Muscle layer of duodenum (tissue), 2 donors: ENCODE measurements around the gene PRKD2.
A peak's percentile ranks its signal among the peaks of the same experiment; 100 is the strongest.

Source experiments
- H3K27ac ChIP-seq: one replicate; pipeline ENCODE4 v1.7.0; 2013; ENCODE audit warnings: mild to moderate bottlenecking, low read length
- H3K27me3 ChIP-seq: one replicate; pipeline ENCODE4 v1.7.0; 2013; ENCODE audit warnings: low read depth, mild to moderate bottlenecking, control low read depth, low read length
- H3K36me3 ChIP-seq, 2 donors: one replicate each; pipeline ENCODE4 v1.7.0; 2013; ENCODE audit warnings: low read length in 2 of 2, control low read depth in 1 of 2, mild to moderate bottlenecking in 1 of 2; ENCODE audit not compliant: insufficient read depth in 2 of 2, control insufficient read depth in 1 of 2
- H3K4me1 ChIP-seq, 2 donors: one replicate each; pipeline ENCODE4 v1.7.0; 2013; ENCODE audit warnings: low read length in 2 of 2, mild to moderate bottlenecking in 2 of 2, control low read depth in 1 of 2, moderate library complexity in 1 of 2; ENCODE audit not compliant: insufficient read depth in 2 of 2, control insufficient read depth in 1 of 2
- H3K4me3 ChIP-seq, 2 donors: one replicate each; pipeline ENCODE4 v1.7.0; 2013; ENCODE audit warnings: low read length in 2 of 2, low read depth in 1 of 2, mild to moderate bottlenecking in 1 of 2
- H3K9me3 ChIP-seq, 2 donors: one replicate each; pipeline ENCODE4 v1.7.0; 2013; ENCODE audit warnings: low read length in 2 of 2, control low read depth in 1 of 2, mild to moderate bottlenecking in 1 of 2; ENCODE audit not compliant: control insufficient read depth in 1 of 2
- donor health status: healthy.

Gene PRKD2

DNA sequence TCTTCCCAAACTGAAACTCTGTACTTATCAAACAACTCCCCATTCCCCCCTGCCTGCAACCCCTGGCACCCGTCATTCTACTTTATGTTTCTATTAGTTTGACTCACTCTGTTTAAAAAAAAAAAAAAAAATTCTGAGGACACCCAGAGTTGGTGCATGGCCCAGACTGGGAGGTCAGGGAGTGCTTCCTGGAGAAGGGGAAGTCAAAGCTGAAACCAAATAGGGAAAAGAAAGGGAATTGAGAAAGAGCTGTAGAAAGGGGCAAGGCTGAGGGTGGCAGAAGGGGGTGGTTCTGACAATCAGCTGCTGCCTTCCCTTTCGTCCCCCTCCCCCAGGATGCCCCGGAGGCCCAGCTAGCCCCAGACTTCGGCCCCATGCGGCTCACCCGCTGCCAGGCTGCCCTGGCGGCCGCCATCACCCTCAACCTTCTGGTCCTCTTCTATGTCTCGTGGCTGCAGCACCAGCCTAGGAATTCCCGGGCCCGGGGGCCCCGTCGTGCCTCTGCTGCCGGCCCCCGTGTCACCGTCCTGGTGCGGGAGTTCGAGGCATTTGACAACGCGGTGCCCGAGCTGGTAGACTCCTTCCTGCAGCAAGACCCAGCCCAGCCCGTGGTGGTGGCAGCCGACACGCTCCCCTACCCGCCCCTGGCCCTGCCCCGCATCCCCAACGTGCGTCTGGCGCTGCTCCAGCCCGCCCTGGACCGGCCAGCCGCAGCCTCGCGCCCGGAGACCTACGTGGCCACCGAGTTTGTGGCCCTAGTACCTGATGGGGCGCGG lies 38.4 kb upstream of the PRKD2 start:
- H3K27ac ChIP-seq, result no peak overlapping the region
- H3K9me3 ChIP-seq, result no peaks in the 10 kb centered on the region
- H3K36me3 ChIP-seq, result peaks cover 4 to 26% of the 10 kb centered on the region in 2 donors
- H3K4me1 ChIP-seq, result peaks cover 0 to 16% of the 10 kb centered on the region in 2 donors
- no peak overlapping the region for H3K4me3 ChIP-seq
- no peaks in the 10 kb centered on the region for H3K27me3 ChIP-seq

DNA sequence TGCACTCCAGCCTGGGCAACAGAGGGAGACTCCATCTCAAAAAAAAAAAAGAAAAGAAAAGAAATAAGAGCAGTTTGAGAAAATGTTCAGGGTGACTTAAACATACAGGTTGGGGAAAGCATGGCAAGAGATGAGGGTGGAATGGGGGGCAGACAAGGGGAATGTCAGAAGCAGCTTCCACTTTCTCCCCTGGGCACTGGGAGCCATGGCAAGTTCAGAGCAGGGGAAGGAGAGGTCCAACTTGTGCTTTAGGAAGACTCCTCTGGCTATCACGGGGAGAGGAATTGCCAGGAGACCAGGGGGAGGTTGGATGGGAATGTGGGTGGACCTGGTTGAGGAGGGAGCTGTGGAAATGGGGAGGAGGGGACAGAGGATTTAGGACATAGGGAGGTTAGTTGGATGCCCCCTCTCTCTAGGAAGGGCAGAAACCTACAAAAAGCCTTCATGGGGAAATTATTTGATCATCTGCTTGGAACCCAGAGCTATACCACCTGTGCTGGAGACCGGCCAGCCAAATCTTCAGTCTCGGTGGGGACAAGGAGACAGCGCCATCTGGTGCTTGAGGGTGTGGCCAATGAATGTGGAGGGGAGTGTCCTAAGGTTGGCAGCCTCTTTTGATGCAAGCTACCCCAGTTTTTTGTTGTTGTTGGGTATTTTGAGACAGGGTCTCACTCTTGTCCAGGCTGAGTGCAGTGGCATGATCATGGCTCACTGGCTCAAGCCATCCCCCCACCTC lies 36.7 kb upstream of the PRKD2 start:
- Histone ChIP-seq H3K27me3 (no peaks in the 10 kb centered on the region), H3K27ac (no peak overlapping the region), H3K36me3 (peaks cover 4 to 27% of the 10 kb centered on the region in 2 donors), H3K4me1 (peaks cover 0 to 7% of the 10 kb centered on the region in 2 donors), H3K9me3 (no peaks in the 10 kb centered on the region), H3K4me3 (no peak overlapping the region)

DNA sequence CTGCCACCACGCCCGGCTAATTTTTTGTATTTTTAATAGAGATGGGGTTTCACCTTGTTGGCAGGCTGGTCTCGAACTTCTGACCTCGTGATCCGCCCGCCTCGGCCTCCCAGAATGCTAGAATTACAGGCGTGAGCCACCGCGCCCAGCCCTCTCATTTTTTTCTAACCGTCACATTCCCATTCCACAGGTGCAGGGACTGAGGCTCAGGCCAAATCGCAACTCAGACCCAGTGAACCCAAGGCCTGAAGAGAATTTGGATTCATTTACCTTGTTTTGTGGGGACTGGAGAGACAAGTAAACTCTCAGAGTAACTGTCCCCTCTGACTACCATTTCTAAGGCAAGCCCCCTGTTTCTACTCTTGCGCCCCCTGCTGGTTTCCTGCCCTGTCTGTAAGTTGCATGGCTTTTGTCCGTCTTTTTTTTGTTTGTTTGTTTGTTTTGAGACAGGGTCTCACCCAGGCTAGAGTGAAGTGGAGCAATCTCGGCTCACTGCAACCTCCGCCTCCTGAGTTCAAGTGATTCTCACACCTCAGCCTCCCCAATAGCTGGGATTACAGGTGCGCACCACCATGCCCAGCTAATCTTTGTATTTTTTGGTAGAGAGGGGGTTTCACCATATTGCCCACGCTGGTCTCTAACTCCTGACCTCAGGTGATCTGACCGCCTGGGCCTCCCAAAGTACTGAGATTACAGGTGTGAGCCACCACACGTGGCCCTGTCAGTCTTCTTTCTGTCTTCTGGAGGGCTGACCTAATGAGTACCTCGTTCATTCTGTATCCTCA lies 31.6 kb upstream of the PRKD2 start:
- Histone ChIP-seq H3K4me3 (no peak overlapping the region), H3K9me3 (no peaks in the 10 kb centered on the region), H3K27ac (no peak overlapping the region), H3K4me1 (peaks cover 6 to 25% of the 10 kb centered on the region in 2 donors), H3K36me3 (peaks cover 4 to 12% of the 10 kb centered on the region in 2 donors), H3K27me3 (no peaks in the 10 kb centered on the region)

DNA sequence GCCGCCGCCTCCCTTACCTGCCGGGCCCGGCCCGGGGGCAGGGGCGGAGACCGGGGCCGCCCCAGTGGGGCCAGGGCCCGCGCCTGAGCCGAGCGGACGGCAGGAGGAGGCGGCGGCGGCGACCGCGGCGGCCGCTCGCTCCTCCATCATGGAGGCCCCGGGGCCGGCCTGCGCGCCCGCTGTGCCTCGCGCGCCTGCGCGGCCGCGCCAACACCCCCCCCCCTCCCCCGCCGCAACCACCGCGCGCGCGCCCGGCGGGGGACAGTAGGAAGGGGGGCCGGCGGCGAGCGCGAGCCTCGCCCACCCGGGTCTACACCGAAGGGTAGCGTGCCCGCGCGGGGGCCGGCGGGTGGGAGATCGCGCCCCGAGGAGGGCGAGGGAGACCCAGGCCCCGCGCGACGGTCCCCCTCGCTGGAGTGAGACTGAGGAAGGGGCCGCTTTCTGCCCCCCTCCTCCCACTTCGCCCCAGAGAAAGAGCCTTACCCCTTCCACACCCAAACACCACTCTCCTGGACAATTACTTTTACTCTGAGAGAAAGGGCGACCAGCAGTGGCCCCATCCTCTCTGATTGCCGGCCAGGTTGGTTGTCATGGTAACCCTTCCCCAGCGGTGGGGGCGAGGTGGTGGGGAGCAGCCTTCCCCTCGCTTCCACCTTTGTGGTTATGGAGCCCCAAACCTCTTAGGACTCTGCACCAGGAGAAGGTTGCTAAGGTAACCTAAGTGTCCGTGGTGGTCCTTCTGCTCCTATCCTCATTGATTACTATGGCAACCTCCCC lies 29.6 kb upstream of the PRKD2 start, which contains the start of gene STRN4:
Gene STRN4, minus strand, starts transcription at position 170 of the 777 bp plus-strand sequence. Its CDS starts 20 bp downstream, at position 150.
- Histone ChIP-seq H3K4me1 (peaks cover 6 to 37% of the 10 kb centered on the region in 2 donors), H3K27me3 (no peaks in the 10 kb centered on the region), H3K9me3 (no peaks in the 10 kb centered on the region), H3K27ac (peak within 1 kb of the TSS; percentile 31), H3K36me3 (peaks cover 0 to 4% of the 10 kb centered on the region in 2 donors), H3K4me3 (peak within 1 kb of the TSS; percentile 85 to 91)

DNA sequence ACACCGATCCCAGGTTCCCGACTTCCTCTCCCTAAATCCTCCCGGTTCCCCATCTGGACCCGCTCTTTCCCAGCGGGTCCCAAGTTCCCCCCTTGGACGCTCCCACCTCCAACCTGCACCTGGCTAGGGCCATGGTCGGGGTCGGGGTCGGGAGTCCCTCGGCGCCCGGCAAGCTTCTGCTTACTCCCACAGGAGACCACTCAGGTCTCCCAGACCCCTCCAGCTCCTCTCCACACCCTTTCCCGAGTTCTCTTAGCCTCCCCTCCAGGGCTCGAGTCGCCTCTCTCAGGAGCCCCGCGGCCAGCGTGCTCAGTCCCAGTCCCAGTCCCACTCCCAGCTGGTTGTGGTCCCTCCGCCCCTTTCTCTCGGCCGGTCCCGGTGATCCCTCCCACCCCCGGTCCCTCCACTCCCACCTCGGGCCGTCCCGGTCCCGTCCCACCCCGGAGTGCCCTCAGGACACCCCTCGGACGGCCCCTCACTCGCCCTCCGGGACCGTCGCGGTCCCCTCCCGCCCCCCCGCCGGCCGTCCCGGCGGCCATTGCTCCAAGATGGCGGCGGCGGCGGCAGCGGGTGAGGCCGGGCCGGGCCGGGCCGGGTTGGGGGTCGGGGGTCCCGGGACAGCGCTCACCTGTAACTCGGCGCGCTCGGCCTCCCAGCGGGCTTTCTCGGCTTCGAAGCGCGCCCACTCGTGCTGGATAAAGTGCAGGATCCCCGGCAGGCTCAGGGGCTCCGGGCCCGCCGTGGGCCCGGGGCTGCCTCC lies 28.8 kb upstream of the PRKD2 start, which contains the start of gene FKRP:
Gene FKRP, plus strand, starts transcription at position 537 of the 760 bp plus-strand sequence. CDS start 9,394 bp downstream, outside the sequence.
- Histone ChIP-seq H3K4me3 (peak within 1 kb of the TSS; percentile 85 to 91), H3K9me3 (no peaks in the 10 kb centered on the region), H3K4me1 (peaks cover 6 to 37% of the 10 kb centered on the region in 2 donors), H3K36me3 (peaks cover 0 to 4% of the 10 kb centered on the region in 2 donors), H3K27ac (peak within 1 kb of the TSS; percentile 31), H3K27me3 (no peaks in the 10 kb centered on the region)

DNA sequence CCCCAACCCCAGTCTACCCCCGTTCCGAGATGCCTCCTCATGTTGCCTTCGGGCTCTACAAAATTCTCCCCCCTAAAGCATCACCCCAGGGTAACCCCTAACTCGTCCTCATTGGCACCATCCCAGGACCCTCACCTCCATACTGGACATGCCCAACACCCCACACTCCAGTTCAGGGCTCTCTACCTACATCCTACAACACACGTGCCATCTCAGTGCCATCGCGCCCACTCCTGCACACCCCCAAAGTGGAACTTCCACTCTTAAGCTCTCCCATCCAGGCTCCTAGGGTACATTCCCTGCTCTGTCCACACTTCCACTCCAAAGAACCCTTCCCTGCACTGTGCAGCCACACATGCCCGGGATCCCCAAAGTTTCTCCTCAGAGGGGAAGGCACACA lies 28.1 kb upstream of the PRKD2 start:
- no peaks in the 10 kb centered on the region for H3K27me3 ChIP-seq
- H3K4me3 ChIP-seq, result peak overlapping the region; percentile 85 to 91
- no peaks in the 10 kb centered on the region for H3K9me3 ChIP-seq
- H3K4me1 ChIP-seq, result peaks cover 6 to 44% of the 10 kb centered on the region in 2 donors
- peak overlapping the region; percentile 31 for H3K27ac ChIP-seq
- no peaks in the 10 kb centered on the region for H3K36me3 ChIP-seq

DNA sequence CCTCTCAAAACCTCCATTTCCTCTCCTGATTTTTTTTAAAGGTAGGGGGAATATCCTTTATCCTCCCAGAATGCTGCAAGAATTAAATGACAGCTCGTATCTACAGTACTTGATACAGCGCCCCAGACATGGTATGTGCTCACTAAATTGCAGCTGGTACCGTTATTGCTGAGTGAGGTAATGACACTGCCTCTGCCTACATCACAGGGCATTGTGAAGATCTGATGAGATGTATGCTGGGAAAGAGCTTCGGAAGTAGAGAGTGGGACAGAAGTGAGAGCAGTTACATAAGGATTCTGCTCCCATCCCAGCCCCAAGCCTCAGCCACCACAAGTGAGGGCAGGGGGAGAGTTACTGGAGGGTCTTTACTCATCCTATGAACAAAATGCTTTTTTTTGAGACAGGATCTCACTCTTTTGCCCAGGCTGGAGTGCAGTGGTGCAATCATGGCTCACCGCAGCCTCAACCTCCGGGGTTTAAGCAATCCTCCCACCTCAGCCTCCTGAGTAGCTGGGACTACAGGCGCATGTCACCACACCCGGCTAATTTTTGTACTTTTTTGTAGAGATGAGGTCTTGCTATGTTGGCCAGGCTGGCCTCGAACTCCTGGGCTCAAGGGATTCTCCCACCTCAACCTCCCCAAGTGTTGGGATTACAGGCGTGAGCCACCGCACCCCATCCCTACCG lies 27.2 kb upstream of the PRKD2 start:
- no peaks in the 10 kb centered on the region for H3K36me3 ChIP-seq
- no peaks in the 10 kb centered on the region for H3K27me3 ChIP-seq
- H3K4me1 ChIP-seq, result peaks cover 6 to 53% of the 10 kb centered on the region in 2 donors
- H3K4me3 ChIP-seq, result peak overlapping the region in 1 of 2 donors; percentile 91
- H3K9me3 ChIP-seq, result no peaks in the 10 kb centered on the region
- H3K27ac ChIP-seq, result no peak overlapping the region

DNA sequence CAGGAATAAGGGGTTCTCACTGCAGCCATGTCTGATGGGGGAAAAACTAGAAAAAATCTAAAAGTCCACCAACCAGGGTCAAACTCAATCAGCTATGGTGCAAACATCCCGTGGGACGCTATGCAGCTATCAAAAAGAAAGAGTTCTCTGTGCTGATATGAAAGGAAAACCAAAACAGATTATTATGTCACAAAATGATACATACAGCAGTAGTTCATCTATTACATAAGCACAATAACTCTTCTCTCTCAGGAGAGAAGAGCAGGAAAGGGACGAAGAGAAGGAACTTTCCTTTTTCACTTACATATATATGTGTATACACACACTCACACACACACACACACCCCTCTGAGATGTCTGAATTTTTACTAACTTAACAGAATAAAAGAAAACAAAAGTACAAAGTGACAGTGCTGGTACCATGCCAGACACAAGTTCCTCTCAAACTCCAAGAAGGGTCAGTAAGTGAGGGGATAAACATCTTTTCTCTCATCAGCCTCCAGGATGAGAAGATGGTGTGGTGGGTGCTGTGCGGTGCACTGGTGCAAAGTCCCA lies 26.1 kb upstream of the PRKD2 start:
- no peaks in the 10 kb centered on the region for H3K27me3 ChIP-seq
- H3K9me3 ChIP-seq, result no peaks in the 10 kb centered on the region
- H3K4me3 ChIP-seq, result no peak overlapping the region
- peaks cover 6 to 59% of the 10 kb centered on the region in 2 donors for H3K4me1 ChIP-seq
- H3K27ac ChIP-seq, result no peak overlapping the region
- H3K36me3 ChIP-seq, result peaks cover 2 to 3% of the 10 kb centered on the region in 2 donors

DNA sequence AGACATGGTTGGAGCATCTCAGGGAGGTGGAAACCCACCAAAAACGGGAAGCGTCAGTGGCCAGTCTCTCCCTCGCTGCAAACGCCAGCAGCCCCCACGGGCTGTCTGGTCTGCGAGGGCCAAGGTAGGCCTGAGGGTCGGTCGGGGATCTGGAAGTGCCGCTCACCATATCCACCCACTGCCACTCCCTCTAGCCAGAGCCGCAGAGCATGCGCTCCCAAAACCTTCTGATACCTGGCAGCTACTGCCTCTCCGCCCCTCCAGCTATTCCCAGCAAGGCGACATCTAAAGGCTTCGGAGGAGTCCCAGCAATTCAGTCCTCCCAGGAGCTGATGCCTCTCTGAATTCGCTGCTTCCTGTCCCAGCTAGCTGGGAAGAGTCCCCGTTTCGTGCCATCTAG lies 24.5 kb upstream of the PRKD2 start:
- H3K27me3 ChIP-seq, result no peaks in the 10 kb centered on the region
- peaks cover 6 to 56% of the 10 kb centered on the region in 2 donors for H3K4me1 ChIP-seq
- H3K27ac ChIP-seq, result no peak overlapping the region
- no peaks in the 10 kb centered on the region for H3K9me3 ChIP-seq
- peaks cover 15 to 18% of the 10 kb centered on the region in 2 donors for H3K36me3 ChIP-seq
- H3K4me3 ChIP-seq, result no peak overlapping the region
